Measurements from ENCODE around the gene PHIP.

Gene PHIP

DNA sequence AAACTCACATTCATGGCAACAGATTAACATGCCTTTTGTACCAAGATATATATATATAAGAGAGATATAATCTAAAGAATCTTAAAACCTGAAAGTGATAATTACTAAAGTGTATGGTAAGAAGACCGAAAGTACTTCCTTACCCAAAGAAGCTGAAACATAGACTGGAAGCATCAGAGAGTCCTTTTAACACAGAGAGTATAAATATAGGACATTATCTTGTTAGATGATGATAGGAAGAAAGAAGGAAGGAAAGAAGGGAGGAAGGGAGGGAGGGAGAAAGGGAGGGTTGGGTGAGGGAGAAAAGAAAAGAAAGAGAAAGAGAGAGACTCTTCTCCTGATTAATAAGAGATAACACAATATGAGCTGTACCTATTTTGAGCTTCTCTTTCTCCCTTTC is 68.2 kb downstream of the PHIP start:
- no peak for DNase-seq (ENCODE audit: low read depth)

GRCh38 chr6:79005497-79005896 is 72.6 kb downstream of the PHIP start:
- DNase-seq (ENCODE audit: low read depth), result no peak

GRCh38 chr6:79005024-79005423 is 73.0 kb downstream of the PHIP start:
- no peak for DNase-seq (ENCODE audit: low read depth)

DNA sequence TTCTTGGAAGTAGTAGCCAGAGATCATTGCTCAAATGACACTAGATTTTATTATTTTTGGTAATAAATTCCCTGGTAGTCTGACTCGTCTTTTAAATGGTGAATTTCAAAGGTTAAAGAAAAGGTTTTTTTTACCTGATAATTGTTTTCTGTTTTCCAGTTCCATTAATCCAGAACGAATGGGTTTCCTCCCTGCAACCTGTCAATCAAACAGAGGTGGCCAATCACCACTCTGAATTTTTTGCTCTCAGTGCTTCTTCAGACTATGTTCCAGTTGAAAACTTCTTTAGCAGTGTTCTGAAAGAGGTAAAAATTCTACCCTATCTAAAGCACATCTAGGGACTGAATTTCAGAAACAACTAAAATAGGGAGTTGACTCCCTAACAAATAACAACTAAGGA is 73.8 kb downstream of the PHIP start:
- DNase-seq (ENCODE audit: low read depth), result no peak

DNA sequence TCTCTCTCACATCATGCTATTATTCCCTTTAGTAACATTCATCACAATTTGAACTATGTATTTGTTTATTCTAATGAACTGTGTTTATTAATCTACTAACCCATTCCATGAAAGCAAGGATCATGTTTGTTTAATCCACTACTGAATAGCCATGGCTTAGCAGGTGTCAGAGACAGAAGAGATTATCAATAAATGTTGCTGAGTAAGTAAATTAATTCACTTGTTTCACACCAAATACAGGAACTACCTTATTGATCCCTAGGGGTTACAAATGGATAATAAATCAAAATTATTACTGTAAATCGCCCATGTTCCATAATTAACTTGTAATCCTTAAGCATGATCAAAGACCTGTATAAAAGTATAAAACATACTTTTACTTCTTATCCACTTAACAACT is 76.6 kb downstream of the PHIP start:
- DNase-seq (ENCODE audit: low read depth), result no peak

DNA sequence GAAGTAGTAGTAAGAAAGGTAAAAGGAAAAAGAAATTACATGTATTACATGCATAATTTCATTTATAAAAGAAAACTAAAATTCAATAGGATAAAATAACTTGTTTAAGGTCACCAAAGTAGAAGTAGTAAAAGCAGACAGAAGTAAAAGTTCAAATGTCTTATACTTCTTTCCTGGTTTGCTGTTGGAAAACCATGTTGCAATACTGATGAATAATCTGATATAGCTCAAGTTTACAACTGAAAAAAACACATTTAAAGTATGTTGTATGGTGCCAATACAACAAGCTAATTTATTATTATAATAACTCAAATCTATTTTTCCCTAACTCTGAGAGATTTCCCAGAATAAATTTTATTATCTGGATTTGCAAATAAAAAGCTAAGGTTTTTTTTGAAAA is 78.3 kb downstream of the PHIP start:
- no peak for DNase-seq (ENCODE audit: low read depth)

DNA sequence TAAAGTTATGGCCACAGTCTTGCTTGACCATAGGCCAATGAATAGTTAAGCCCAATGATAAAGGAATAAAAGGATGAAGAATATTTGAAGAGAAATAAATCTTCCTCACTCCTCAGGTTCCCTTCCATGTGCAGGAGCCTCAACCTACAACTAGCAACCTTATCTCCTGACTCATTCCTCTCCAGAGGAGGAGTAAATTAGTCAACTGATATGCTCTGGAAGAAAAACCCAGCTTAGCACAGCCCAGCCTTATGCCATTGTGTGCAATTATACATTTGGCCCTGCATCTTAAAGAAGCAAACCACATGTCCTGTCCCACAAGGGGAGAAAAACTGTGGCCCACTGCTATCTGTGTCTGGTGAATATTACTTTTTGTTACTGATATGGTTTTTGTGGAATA is 82.1 kb downstream of the PHIP start:
- no peak for DNase-seq (ENCODE audit: low read depth)

DNA sequence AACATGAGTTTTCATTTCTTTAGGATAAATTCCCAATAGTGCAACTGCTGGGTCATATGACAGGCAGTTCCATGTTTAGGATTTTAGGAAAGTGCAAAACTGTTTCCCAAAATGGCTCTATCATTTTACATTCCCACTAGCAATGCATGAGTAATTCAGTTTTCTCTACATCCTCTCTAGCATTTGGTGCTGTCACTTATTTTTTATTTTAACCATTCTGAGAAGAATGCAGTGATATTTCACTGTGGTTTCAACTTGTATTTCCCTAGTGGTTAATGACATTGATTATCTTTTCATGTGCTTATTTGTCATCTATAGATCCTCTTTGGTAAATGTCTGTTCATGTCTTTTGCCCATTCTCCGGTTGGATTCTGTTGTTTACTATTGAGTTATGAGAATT is 82.7 kb downstream of the PHIP start:
- no peak for DNase-seq (ENCODE audit: low read depth)

DNA sequence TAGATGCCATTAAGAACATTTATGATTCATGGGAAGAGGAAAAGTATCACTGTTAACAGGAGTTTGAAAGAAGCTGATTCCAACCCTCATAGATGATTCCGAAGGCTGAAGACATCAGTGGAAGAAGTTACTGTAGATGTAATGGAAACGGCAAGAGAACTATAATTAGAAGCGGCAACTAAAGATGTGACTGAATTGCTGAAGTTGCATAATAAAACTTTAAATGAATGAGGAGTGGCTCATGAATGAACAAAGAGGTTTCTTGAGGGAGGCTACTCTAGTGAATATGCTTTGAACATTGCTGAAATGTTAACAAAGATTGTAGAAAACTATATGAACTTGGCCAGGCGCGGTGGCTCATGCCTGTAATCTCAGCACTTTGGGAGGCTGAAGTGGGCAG is 84.1 kb downstream of the PHIP start:
- no peak for DNase-seq (ENCODE audit: low read depth)

DNA sequence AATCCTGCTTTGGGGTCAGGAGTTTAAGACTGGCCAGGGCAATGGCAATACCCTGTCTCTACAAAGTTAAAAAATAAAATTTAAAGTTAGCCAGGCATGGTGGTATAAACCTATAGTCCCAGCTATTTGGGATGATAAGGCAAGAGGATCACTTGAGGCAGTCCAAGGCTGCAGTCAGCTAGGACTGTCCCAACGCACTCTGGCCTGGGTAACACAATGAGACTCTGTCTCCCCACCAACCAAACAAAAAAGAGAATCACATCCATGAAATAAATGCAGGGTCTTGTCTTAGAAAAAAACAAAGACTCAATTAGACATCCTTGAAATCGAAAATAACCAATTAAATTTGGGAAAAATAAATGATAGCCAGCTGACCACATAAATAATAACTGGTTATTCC is 88.9 kb downstream of the PHIP start:
- no peak for DNase-seq (ENCODE audit: low read depth)

DNA sequence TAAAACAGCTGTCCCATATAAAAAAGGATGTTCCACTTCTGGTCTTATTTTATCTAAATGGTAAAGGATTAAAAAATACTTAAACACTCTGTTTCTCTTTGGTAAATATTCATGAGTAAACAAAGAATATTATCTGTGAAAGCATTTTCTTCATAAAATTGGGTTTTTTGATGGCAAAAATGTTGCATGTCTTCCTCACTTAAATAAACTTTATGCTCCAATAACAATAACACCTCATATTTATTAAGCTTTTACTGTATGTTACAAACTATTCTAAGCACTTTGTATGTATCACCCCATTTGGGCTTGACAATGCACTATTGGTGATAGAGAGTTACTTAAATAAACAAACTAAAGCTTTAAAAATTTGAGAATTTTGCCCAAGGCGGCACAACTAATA is 91.9 kb downstream of the PHIP start:
- DNase-seq (ENCODE audit: low read depth), result no peak

DNA sequence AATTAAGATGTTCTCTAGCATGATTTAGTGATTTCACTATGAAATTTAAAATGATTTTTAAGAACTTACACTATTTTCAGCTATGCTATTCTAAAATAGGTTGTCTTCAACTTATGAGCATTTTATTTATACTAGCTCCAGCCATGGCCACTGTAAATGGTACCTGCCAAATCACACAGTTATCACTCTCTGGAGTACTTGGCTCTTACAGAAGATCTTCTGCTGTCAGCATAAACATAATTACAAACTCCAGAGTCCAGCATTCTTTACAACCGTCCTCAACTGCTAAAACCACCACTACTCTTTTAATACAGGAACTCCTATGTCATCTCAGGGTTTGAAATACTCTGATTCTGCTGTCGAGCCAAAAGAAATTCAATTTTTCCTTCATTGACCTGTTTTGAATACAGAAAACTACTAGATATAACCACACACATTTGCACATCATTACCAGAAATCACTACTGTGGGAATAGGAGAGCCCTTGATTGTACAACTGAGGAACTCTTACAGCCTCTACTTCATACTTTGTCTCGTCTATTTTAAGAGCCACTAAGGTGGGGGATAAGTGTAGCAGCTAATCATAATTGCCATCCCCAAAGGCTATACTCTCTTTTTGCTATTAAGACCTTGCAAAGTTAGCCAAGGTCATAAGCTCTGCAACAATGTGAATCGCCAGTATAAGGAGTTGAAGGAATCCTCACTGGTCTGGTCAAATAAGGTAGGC is 93.7 kb downstream of the PHIP start:
- DNase-seq (ENCODE audit: low read depth), result no peak

GRCh38 chr6:78967191-78967590 is 110.9 kb downstream of the PHIP start:
- DNase-seq (ENCODE audit: low read depth), result no peak

DNA sequence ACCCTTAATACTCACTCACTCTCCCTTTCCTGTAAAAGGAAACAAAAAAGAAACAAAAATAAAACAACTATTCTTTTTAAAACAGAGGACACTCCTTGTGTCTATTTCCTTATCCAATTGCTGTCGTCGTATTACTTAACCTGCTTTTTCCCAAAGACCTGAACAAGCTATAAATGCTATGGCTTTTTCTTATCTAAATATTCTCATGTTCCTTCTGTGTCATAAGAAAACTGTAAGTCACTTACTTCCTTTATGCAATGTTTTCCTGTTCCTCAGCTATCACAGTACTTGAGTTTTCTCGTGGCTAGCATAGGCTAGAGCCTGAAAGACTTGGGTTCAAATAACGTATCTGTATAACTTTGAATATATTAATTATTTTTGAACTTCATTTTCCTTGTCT is 111.5 kb downstream of the PHIP start:
- DNase-seq (ENCODE audit: low read depth), result no peak

DNA sequence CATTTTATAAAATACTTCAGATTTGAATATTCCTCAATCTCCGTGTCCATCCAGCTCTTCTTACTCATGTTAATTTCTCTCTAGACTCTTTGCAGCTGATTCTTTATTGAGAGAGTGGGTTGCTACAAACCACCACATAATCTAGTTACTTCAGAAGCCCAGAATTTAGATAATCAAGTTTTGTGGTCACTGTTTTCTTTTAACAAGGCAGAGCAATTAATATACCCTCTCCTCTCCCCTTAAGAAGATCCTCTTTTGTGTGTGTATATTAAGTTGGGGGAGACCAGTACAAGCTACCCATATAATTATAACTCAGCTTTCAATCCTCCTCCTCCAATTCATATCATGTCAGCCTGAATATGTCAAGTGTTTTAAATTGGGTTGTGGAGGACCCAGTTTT is 115.6 kb downstream of the PHIP start:
- DNase-seq (ENCODE audit: low read depth), result no peak

- DNase-seq (ENCODE audit: low read depth), result no peak
Observed at GRCh38 chr6:78954740-78955139, 123.3 kb downstream of the PHIP start.

DNA sequence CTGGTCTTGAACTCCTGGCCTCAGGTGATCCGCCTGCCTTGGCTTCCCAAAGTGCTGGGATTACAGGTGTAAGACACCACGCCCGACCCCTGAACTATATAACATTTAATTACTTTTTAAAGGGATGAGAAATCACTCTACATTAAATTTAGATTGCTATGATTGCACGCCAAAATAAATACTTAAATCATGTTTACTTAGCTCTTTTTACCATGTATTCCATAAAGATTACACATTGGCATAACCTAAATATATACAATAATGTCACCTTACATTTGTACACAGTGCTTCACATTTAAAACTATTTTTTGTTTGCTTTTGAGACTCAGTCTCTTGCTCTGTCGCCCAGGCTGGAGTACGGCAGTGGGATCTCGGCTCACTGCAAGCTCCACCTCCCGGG is 124.3 kb downstream of the PHIP start:
- DNase-seq (ENCODE audit: low read depth), result no peak

GRCh38 chr6:78952362-78952761 is 125.7 kb downstream of the PHIP start:
- no peak for DNase-seq (ENCODE audit: low read depth)

GRCh38 chr6:78948785-78949184 is 129.3 kb downstream of the PHIP start:
- no peak for DNase-seq (ENCODE audit: low read depth)

DNA sequence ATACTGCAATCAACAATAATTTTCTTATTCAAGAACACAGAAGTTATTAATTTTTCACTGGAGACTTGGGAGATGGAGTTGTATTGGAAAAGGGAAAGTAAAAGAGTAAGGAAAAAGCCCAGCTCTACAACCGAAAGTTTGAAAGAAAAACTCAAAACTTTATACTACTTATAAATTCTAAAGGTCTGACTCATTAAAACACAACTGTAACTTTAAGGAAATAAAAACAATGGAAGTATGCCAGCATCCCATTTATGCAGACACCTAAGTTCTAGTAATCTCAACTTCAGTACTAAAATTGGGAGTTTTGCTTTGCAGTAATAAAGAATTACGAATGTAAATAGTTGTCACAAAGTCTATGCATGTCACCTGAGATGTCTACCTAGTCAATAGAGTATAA is 130.1 kb downstream of the PHIP start:
- DNase-seq (ENCODE audit: low read depth), result no peak

GRCh38 chr6:78947529-78947928 is 130.5 kb downstream of the PHIP start:
- DNase-seq (ENCODE audit: low read depth), result no peak

DNA sequence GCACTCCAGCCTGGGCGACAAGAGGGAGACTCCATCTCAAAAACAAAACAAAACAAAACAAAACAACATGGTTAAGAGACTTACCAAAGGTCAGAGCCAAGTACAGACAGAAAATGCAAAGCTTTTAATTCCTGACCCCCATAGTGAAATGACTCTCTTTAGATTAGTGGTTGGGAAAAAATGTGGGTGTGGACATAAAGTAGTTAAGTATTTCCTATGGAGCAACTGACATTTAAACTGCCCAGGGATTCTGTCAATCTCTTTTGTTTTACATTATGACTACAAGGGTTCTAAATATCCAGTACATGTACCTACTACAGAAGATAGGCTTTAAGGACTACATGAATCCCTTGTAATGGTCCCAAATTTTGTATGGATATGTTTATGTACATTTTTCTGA is 135.6 kb downstream of the PHIP start:
- DNase-seq (ENCODE audit: low read depth), result no peak

DNA sequence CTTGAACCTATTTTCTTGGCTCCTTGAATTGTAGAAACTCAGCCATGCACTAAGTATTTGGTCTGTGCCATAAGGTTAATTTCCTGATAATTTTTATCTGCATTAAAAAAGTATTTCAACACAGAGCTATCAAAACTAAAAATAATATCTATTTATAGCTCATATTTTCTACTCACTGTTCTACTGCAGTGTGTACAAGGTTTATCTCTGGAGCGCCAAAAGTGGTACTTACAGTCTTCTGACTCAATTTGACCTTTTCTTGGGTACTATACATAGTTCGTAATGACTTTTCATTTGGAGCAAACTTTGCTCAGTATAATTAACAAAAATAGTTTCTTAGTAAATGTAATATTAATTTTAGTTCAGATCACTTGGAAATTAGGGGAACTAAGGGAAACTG is 141.5 kb downstream of the PHIP start:
- DNase-seq (ENCODE audit: low read depth), result no peak

- no peak for DNase-seq (ENCODE audit: low read depth)
Observed at GRCh38 chr6:78935553-78935952, 142.5 kb downstream of the PHIP start.

DNA sequence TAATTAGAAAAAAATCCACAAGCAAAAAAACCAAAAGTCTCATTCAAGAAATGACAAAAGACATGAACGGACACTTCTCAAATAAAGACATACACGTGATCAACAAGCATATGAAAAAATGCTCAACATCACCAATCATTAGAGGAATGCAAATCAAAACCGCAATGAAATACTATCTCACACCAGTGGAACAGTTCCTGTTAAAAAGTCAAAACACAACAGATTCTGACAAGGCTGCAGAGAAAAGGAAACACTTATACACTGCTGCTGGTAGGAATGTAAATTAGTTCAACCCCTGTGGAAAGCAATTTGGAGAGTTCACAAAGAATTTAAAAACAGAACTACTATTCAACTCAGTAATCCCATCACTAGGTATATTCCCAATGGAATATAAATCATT is 152.7 kb downstream of the PHIP start:
- no peak for DNase-seq (ENCODE audit: low read depth)
